Ishikawa (cell line): Measurements from ENCODE around the gene GBGT1.
A peak's percentile ranks its signal among the peaks of the same experiment; 100 is the strongest.

Experiments used
- CEBPB ChIP-seq: IDR thresholded peaks from 2 replicates; pipeline ENCODE4 v1.6.1; 2012
- CREB1 ChIP-seq: IDR thresholded peaks from 2 replicates; pipeline ENCODE4 v1.6.1; 2012; ENCODE audit warnings: low read depth
- EGR1 ChIP-seq: IDR thresholded peaks from 2 replicates; pipeline ENCODE4 v1.6.1; 2012
- EP300 ChIP-seq: IDR thresholded peaks from 2 replicates; pipeline ENCODE4 v1.6.1; 2012; ENCODE audit warnings: borderline replicate concordance
- FOXM1 ChIP-seq: IDR thresholded peaks from 2 replicates; pipeline ENCODE4 v1.6.1; 2012; ENCODE audit warnings: low read depth, borderline replicate concordance
- NFIC ChIP-seq: IDR thresholded peaks from 2 replicates; pipeline ENCODE4 v1.6.1; 2012
- RAD21 ChIP-seq: IDR thresholded peaks from 2 replicates; pipeline ENCODE4 v1.6.1; 2012; ENCODE audit warnings: low read depth
- TAF1 ChIP-seq: IDR thresholded peaks from 2 replicates; pipeline ENCODE4 v1.6.1; 2012; ENCODE audit warnings: low read depth, mild to moderate bottlenecking
- TCF12 ChIP-seq: IDR thresholded peaks from 2 replicates; pipeline ENCODE4 v1.6.1; 2012; ENCODE audit warnings: low read depth
- TEAD4 ChIP-seq: IDR thresholded peaks from 2 replicates; pipeline ENCODE4 v1.6.1; 2012
- YY1 ChIP-seq: IDR thresholded peaks from 2 replicates; pipeline ENCODE4 v1.6.1; 2012; ENCODE audit warnings: low read depth
- ZBTB7A ChIP-seq: IDR thresholded peaks from 2 replicates; pipeline ENCODE4 v1.6.1; 2012; ENCODE audit warnings: low read depth
- TF ChIP-seq, protein P1 (sequence below): IDR thresholded peaks from 2 replicates; pipeline ENCODE4 v1.6.1; 2012
- TF ChIP-seq, protein P2 (sequence below): IDR thresholded peaks from 2 replicates; pipeline ENCODE4 v1.6.1; 2012
- TF ChIP-seq, protein P3 (sequence below): IDR thresholded peaks from 2 replicates; pipeline ENCODE4 v1.6.1; 2012; ENCODE audit warnings: low read depth, mild to moderate bottlenecking

The GBGT1 gene

DNA sequence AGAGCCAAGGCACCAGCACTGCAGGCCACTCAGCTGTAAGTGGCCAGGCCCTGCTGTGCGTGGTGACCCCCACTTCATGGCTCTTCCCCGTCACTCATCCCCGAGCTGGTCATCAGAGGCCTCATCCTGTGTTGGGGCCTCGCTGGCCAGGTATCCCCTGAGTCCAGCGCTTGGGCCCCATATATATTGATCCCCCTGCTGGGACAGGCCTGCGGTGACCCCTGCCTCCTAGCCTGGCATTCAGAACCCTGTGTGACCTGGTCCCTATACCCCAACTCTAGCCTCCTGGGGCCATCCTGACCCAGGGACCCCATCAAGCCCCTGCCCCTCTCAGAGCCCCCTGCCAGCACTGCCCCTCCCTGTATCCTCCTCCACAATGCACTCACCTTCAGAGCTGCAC is 12.7 kb downstream of the GBGT1 start:
- TF ChIP-seq EP300, result no peak
- no peak for TF ChIP-seq TEAD4
- no peak for TF ChIP-seq EGR1
- TF ChIP-seq, protein P1, sequence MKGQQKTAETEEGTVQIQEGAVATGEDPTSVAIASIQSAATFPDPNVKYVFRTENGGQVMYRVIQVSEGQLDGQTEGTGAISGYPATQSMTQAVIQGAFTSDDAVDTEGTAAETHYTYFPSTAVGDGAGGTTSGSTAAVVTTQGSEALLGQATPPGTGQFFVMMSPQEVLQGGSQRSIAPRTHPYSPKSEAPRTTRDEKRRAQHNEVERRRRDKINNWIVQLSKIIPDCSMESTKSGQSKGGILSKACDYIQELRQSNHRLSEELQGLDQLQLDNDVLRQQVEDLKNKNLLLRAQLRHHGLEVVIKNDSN, result no peak
- TF ChIP-seq TCF12, result no peak
- TF ChIP-seq, protein P2, sequence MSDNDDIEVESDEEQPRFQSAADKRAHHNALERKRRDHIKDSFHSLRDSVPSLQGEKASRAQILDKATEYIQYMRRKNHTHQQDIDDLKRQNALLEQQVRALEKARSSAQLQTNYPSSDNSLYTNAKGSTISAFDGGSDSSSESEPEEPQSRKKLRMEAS, result no peak
- TF ChIP-seq CREB1, result no peak
- TF ChIP-seq YY1, result no peak
- TF ChIP-seq CEBPB, result no peak
- TF ChIP-seq, protein P3, sequence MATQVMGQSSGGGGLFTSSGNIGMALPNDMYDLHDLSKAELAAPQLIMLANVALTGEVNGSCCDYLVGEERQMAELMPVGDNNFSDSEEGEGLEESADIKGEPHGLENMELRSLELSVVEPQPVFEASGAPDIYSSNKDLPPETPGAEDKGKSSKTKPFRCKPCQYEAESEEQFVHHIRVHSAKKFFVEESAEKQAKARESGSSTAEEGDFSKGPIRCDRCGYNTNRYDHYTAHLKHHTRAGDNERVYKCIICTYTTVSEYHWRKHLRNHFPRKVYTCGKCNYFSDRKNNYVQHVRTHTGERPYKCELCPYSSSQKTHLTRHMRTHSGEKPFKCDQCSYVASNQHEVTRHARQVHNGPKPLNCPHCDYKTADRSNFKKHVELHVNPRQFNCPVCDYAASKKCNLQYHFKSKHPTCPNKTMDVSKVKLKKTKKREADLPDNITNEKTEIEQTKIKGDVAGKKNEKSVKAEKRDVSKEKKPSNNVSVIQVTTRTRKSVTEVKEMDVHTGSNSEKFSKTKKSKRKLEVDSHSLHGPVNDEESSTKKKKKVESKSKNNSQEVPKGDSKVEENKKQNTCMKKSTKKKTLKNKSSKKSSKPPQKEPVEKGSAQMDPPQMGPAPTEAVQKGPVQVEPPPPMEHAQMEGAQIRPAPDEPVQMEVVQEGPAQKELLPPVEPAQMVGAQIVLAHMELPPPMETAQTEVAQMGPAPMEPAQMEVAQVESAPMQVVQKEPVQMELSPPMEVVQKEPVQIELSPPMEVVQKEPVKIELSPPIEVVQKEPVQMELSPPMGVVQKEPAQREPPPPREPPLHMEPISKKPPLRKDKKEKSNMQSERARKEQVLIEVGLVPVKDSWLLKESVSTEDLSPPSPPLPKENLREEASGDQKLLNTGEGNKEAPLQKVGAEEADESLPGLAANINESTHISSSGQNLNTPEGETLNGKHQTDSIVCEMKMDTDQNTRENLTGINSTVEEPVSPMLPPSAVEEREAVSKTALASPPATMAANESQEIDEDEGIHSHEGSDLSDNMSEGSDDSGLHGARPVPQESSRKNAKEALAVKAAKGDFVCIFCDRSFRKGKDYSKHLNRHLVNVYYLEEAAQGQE, result no peak
- TF ChIP-seq ZBTB7A, result no peak
- TF ChIP-seq TAF1, result no peak
- no peak for TF ChIP-seq NFIC
- TF ChIP-seq FOXM1, result no peak
- TF ChIP-seq RAD21, result no peak

DNA sequence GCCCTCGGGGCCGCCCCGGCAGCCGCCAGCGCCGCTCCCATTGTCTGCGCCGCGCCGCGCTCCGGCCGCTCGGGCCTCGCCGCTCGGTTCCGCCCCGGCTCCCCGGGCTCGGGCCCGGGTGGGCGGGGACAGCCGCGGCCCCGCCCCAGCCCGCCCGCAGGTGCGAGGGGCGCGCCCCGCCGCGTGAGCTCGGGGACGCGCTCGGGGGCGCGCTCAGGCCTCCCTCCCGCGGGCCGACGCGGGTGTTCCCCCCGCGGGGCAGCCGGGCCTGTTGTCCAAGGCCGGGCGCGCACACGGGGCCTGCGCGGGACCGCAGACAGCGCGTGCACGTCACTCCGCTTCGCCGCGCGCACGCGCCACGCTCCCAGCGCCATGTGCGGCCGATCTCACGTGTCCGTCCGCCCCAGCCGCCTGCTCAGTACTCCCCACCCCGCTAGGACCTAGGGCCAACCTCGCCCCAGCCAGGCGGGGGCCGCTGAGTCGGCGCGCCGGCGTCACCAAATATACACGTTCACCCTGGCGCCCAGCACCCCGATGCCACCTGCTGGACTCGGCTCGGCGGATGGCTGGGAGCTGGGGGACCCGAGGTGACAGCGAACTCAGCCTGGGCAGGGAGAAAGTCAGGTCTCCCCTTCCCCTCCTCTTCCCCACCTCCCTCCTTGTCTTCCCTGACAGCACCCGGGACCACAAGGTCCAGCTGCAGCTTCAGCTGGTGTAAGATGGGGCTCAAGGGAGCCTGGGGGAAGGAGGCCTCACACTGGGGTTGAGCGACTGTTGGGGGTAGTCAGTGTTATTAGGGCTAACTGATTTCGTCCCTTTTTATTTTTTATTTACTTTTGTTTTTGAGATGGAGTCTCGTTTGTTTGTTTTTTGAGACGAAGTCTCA is 14.3 kb downstream of the GBGT1 start:
- TF ChIP-seq NFIC (no peak), TAF1 (peak; percentile 47; the same call in 1 of the 2 replicates), ZBTB7A (no peak), YY1 (0 out of 2 replicates have a peak, but pooled peaks have one; percentile 52), TEAD4 (no peak), EP300 (no peak), TCF12 (0 out of 2 replicates have a peak, but pooled peaks have one; percentile 17), CREB1 (no peak), FOXM1 (no peak), EGR1 (no peak), RAD21 (no peak)
- TF ChIP-seq, protein P3, result no peak
- TF ChIP-seq, protein P2, result peak; percentile 99
- TF ChIP-seq, protein P1, result peak; percentile 87

DNA sequence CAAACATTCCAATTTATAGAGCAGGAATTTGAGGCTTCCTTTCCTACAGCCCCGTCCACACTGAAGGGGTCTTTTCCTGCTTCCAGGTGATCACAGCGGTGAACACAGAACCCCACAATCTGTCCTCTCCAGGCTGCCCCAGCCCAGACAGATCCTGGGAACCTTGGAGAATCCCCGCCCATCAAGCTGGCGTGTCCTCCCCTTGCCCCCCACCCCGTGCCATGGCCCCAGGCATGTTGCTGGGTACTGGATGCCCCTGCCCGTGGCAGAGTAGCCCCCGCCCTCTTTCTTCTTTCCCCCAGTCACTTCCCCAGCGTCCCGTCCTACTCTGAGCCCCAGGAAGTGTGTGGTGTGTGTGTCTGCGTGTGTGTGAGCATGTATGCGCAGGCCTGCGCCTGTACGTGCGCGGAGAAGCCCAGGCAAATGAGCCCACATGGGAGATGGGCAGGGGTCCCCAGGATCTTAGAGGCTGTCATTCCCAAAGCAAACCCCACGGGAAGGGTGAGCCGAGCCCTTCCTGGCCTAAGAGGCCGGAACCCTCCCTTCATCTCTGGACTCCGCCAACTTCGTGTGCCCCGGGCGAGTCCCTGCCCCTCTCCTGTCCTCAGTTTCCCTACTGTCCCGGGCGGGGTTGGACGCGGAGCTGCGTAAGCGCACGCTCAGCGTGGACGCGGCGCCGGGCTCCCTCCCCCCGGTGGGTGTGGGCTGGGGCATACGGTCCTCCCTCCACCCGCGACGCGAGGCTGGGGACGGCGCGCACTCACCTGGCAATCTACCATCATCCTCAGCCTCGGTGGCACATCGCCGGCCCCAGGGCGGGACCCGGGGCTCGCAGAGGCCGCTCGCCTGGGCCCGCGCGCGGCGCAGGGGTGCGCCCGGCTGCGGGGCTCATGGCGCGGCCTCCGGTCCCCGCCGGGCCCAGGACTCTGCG is 15.2 kb downstream of the GBGT1 start:
- TF ChIP-seq, protein P2, result peak; percentile 21; the same call in 1 of the 2 replicates
- no peak for TF ChIP-seq RAD21

DNA sequence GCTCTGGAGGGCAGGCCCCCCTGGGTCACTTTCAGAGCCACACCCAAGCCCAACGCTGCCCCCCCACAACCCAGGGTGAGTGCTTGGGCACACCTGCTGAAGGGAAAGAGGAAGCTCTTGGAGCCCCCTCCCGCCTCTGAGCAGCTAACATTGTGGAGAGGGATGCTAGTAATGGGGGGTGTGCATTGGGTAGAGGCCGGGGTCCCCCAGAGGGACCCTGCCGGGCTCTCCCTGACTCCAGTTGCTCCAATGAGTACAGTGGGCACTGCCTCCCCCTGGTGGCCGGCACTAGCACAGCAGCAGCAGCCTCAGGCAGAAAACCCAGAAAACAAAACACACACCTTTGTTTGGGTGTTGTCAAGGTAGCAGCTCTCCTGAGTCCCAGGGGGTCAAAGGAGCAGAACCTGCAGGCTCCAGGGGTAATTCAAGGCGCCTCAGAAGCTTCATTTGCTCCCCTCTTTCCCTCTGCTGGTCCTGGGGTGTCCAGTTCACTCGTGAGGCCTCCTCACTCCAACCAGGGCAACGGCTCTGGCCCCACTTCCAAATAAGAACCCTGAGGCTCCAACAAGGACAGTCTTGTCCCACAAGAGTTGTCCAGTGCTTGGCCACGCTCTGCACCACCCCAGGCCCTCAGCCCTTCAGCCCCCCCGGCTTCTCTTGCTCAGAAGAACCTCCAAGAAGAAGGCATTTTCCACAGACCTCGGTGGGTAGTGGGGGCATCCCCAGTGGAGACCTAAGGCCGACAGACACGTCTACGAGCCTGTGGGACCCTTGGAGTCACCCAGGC is 16.1 kb downstream of the GBGT1 start:
- TF ChIP-seq RAD21 (peak; percentile 83), YY1 (no peak)
